H9 (cell line): ENCODE results near the gene EDIL3. TPM values are rescaled to one million over a fixed set of nuclear protein-coding genes. Genes with fewer than 3 reads are reported as not detected.

Experiments used
- DNase-seq: peaks from one replicate; pipeline ENCODE4 v3.0.0-alpha.2; 2017
- H2AFZ ChIP-seq: one replicate; pipeline ENCODE4 v1.6.1; 2013; ENCODE audit warnings: mild to moderate bottlenecking, low read length, control low read depth, moderate library complexity
- H2AK5ac ChIP-seq: 2 replicates; pipeline ENCODE4 v1.6.1; 2013; ENCODE audit warnings: low read length, control low read depth, mixed read lengths; ENCODE audit not compliant: insufficient read length
- H2BK120ac ChIP-seq: one replicate; pipeline ENCODE4 v1.6.1; 2013; ENCODE audit warnings: low read depth, mild to moderate bottlenecking, low read length, control low read depth, inconsistent platforms; ENCODE audit not compliant: poor library complexity, severe bottlenecking
- H2BK12ac ChIP-seq: 2 replicates; pipeline ENCODE4 v1.6.1; 2013; ENCODE audit warnings: low read length, control low read depth, mixed read lengths, low read depth; ENCODE audit not compliant: insufficient read length
- H2BK15ac ChIP-seq: 2 replicates; pipeline ENCODE4 v1.6.1; 2013; ENCODE audit warnings: low read depth, low read length, control low read depth
- H2BK20ac ChIP-seq: one replicate; pipeline ENCODE4 v1.6.1; 2013; ENCODE audit warnings: low read depth, mild to moderate bottlenecking, low read length, control low read depth, inconsistent platforms; ENCODE audit not compliant: poor library complexity, severe bottlenecking
- H2BK5ac ChIP-seq: 2 replicates; pipeline ENCODE4 v1.6.1; 2013; ENCODE audit warnings: low read length, control low read depth, mixed read lengths; ENCODE audit not compliant: insufficient read length
- H3K14ac ChIP-seq: 2 replicates; pipeline ENCODE4 v1.6.1; 2013; ENCODE audit warnings: low read length, control low read depth; ENCODE audit not compliant: insufficient read depth
- H3K18ac ChIP-seq: 2 replicates; pipeline ENCODE4 v1.6.1; 2013; ENCODE audit warnings: low read depth, mild to moderate bottlenecking, mixed read lengths, low read length, control low read depth; ENCODE audit not compliant: insufficient read length
- H3K23ac ChIP-seq: 2 replicates; pipeline ENCODE4 v1.6.1; 2013; ENCODE audit warnings: low read length, control low read depth, mixed read lengths, low read depth; ENCODE audit not compliant: insufficient read length
- H3K23me2 ChIP-seq: 2 replicates; pipeline ENCODE4 v1.6.1; 2013; ENCODE audit warnings: low read depth, mild to moderate bottlenecking, mixed read lengths, low read length, control low read depth; ENCODE audit not compliant: insufficient read length, poor library complexity, severe bottlenecking
- H3K27ac ChIP-seq: 2 replicates; pipeline ENCODE4 v1.5.1; 2013; ENCODE audit warnings: low read length, control low read depth, mixed read lengths, low read depth; ENCODE audit not compliant: insufficient read length
- H3K27me3 ChIP-seq: 2 replicates; pipeline ENCODE4 v1.6.1; 2013; ENCODE audit warnings: low read length, control low read depth, inconsistent platforms; ENCODE audit not compliant: insufficient read depth
- H3K4ac ChIP-seq: 2 replicates; pipeline ENCODE4 v1.6.1; 2013; ENCODE audit warnings: low read depth, mild to moderate bottlenecking, control low read depth, inconsistent platforms, low read length, moderate library complexity
- H3K4me1 ChIP-seq: 2 replicates; pipeline ENCODE4 v1.6.1; 2013; ENCODE audit warnings: low read length, control low read depth, inconsistent platforms; ENCODE audit not compliant: insufficient read depth
- H3K4me2 ChIP-seq: 2 replicates; pipeline ENCODE4 v1.6.1; 2013; ENCODE audit warnings: low read length, control low read depth, mixed read lengths; ENCODE audit not compliant: insufficient read length, insufficient read depth
- H3K56ac ChIP-seq: 2 replicates; pipeline ENCODE4 v1.6.1; 2013; ENCODE audit warnings: low read depth, mild to moderate bottlenecking, mixed read lengths, low read length, control low read depth; ENCODE audit not compliant: insufficient read length
- H3K79me1 ChIP-seq: 2 replicates; pipeline ENCODE4 v1.6.1; 2013; ENCODE audit warnings: low read depth, mild to moderate bottlenecking, moderate library complexity, low read length, control low read depth, inconsistent platforms; ENCODE audit not compliant: insufficient read depth, poor library complexity, severe bottlenecking
- H3K79me2 ChIP-seq: 2 replicates; pipeline ENCODE4 v1.6.1; 2013; ENCODE audit warnings: low read length, control low read depth, inconsistent platforms; ENCODE audit not compliant: insufficient read depth
- H3K9ac ChIP-seq: 2 replicates; pipeline ENCODE4 v1.6.1; 2013; ENCODE audit warnings: low read length, control low read depth, mixed read lengths; ENCODE audit not compliant: insufficient read length; ENCODE audit errors: extremely low read depth
- H3K9me3 ChIP-seq: one replicate; pipeline ENCODE4 v1.6.1; 2013; ENCODE audit warnings: low read depth, low read length, inconsistent platforms; ENCODE audit not compliant: control insufficient read depth
- H3T11ph ChIP-seq: one replicate; pipeline ENCODE4 v1.6.1; 2013; ENCODE audit warnings: mild to moderate bottlenecking, low read length, control low read depth, inconsistent platforms
- H4K20me1 ChIP-seq: one replicate; pipeline ENCODE4 v1.6.1; 2013; ENCODE audit not compliant: control insufficient read depth, insufficient read length, insufficient read depth
- H4K5ac ChIP-seq: 2 replicates; pipeline ENCODE4 v1.6.1; 2013; ENCODE audit warnings: low read depth, mild to moderate bottlenecking, mixed read lengths, low read length, control low read depth; ENCODE audit not compliant: insufficient read length
- H4K8ac ChIP-seq: replicated peaks from 2 replicates; pipeline ENCODE4 v1.6.1; 2013; ENCODE audit warnings: low read length, control low read depth, mixed read lengths, low read depth; ENCODE audit not compliant: insufficient read length
- H4K91ac ChIP-seq: 2 replicates; pipeline ENCODE4 v1.6.1; 2013; ENCODE audit warnings: low read depth, mild to moderate bottlenecking, moderate library complexity, mixed read lengths, low read length, control low read depth; ENCODE audit not compliant: insufficient read length
- H3K27ac Mint-ChIP-seq, 3 experiments: 2 replicates in 2 of 3; 3 replicates in 1 of 3; pipeline ENCODE4 v1.8.0; 2020 to 2021; ENCODE audit warnings: mixed read lengths in 3 of 3, mild to moderate bottlenecking in 1 of 3, moderate library complexity in 1 of 3
- H3K27me3 Mint-ChIP-seq: 2 replicates; pipeline ENCODE4 v1.8.0; 2021; ENCODE audit warnings: low read depth, mild to moderate bottlenecking, moderate library complexity, mixed read lengths
- H3K36me3 Mint-ChIP-seq, 3 experiments: 2 replicates in 2 of 3; 3 replicates in 1 of 3; pipeline ENCODE4 v1.8.0; 2020 to 2021; ENCODE audit warnings: low read depth in 3 of 3, mixed read lengths in 3 of 3; ENCODE audit not compliant: insufficient read depth in 1 of 3
- H3K4me1 Mint-ChIP-seq, 2 experiments: 2 replicates each; pipeline ENCODE4 v1.8.0; 2020; ENCODE audit warnings: mixed read lengths in 2 of 2
- H3K4me3 Mint-ChIP-seq, 2 experiments: 2 replicates in 1 of 2; 3 replicates in 1 of 2; pipeline ENCODE4 v1.8.0; 2020 to 2021; ENCODE audit warnings: mild to moderate bottlenecking in 2 of 2, mixed read lengths in 2 of 2, moderate library complexity in 1 of 2
- H3K9me3 Mint-ChIP-seq, 2 experiments: 2 replicates in 1 of 2; 3 replicates in 1 of 2; pipeline ENCODE4 v1.8.0; 2020; ENCODE audit warnings: mild to moderate bottlenecking in 2 of 2, mixed read lengths in 2 of 2, moderate library complexity in 1 of 2
- CTCF ChIP-seq: fragments of 200-600 bp; sonication (generic); conservative IDR thresholded peaks from 3 replicates; pipeline ENCODE4 v1.8.0; 2021; ENCODE audit warnings: antibody characterized with exemption, mild to moderate bottlenecking
- WGBS: extraction: QIAGEN DNeasy Blood & Tissue Kit; methylation state at CpG from one replicate; pipeline ENCODE4 v1.1.7; 2013; ENCODE audit warnings: missing lambda C conversion rate, low lambda C conversion rate, mixed read lengths; ENCODE audit not compliant: insufficient read length; ENCODE audit errors: extremely low coverage; 5-methylcytosine and 5-hydroxymethylcytosine counted together
- total RNA-seq: library from RNA; stranded (reverse); gene quantifications from 2 replicates; pipeline ENCODE4 v1.2.1, GENCODE V29; 2021

EDIL3 gene
- total RNA-seq, 1 experiment from 2014 or later: 61.9 TPM

DNA sequence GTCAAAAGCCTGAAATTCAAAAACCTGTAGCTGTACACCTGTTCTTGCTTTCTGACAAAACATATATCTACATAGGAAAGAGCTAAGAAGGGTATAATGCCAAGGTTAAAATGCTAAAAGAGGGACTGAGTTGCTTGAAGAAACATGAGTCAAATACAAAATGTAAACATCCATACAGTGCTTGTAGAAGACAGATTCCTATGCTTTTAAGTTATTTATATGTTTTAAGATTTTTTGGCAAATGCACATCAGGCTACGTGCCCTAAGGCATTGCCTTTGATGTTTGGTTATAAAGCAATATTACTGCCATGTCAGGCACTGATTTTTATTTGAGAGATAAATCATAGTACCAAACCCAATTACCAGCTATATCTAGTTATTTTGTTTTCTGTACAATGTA is 269.0 kb downstream of the EDIL3 start:
- no peaks in the 10 kb centered on the region for H3K27me3 ChIP-seq
- H4K91ac ChIP-seq: no peak overlapping the region
- H3K4ac ChIP-seq: no peak overlapping the region
- H3K18ac ChIP-seq: no peak overlapping the region
- no peak overlapping the region for H2AFZ ChIP-seq
- no peak overlapping the region for H2BK20ac ChIP-seq
- no peak overlapping the region for H2BK15ac ChIP-seq
- H3K56ac ChIP-seq: no peak overlapping the region
- H3K9me3 ChIP-seq: no peaks in the 10 kb centered on the region
- H3K23me2 ChIP-seq: no peaks in the 10 kb centered on the region
- H2AK5ac ChIP-seq: no peak overlapping the region
- H2BK5ac ChIP-seq: no peak overlapping the region
- no peaks in the 10 kb centered on the region for H4K20me1 ChIP-seq
- Mint-ChIP-seq H3K27me3 (no peaks in the 10 kb centered on the region), H3K4me3 (no peak overlapping the region), H3K36me3 (no peaks in the 10 kb centered on the region), H3K27ac (no peak overlapping the region), H3K4me1 (peaks cover 27 to 29% of the 10 kb centered on the region in 2 experiments), H3K9me3 (no peaks in the 10 kb centered on the region)
- WGBS: no CpG with 5 or more reads among the region's 1 CpG
- no peak for TF ChIP-seq CTCF
- H4K5ac ChIP-seq: no peak overlapping the region
- no peak overlapping the region for H3K9ac ChIP-seq
- no peak overlapping the region for H3K4me2 ChIP-seq
- no peaks in the 10 kb centered on the region for H3K79me2 ChIP-seq
- H3K14ac ChIP-seq: no peak overlapping the region
- no peak overlapping the region for H2BK120ac ChIP-seq
- H3K79me1 ChIP-seq: no peaks in the 10 kb centered on the region
- H3K27ac ChIP-seq: no peak overlapping the region
- H3T11ph ChIP-seq: no peak overlapping the region
- H2BK12ac ChIP-seq: no peak overlapping the region
- DNase-seq: no peak
- H3K23ac ChIP-seq: no peak overlapping the region
- no peak overlapping the region for H4K8ac ChIP-seq
- peaks cover 5% of the 10 kb centered on the region; the same call in 1 of the 2 replicates for H3K4me1 ChIP-seq
